ENCODE data around the gene SLC5A1.

Gene SLC5A1

GRCh38 chr22:32050678-32051515 lies 7.8 kb downstream of the SLC5A1 start:
- peak; percentile 77 for FAIRE-seq
- peak; percentile 71 for DNase-seq (ENCODE audit: low spot score)

- no peak for FAIRE-seq
Observed at GRCh38 chr22:32052244-32052643, 9.2 kb downstream of the SLC5A1 start.

GRCh38 chr22:32052936-32053791 lies 10.1 kb downstream of the SLC5A1 start:
- FAIRE-seq: no peak
- DNase-seq (ENCODE audit: low spot score): no peak

More at GRCh38 chr22:32052244-32052643, 9.2 kb downstream of the SLC5A1 start:
- DNase-seq (ENCODE audit: low spot score): no peak

- FAIRE-seq: no peak
Observed at GRCh38 chr22:32055069-32055468, 12.0 kb downstream of the SLC5A1 start.

GRCh38 chr22:32058656-32059260 lies 15.7 kb downstream of the SLC5A1 start:
- no peak for FAIRE-seq
- no peak for DNase-seq (ENCODE audit: low spot score)

More at GRCh38 chr22:32055069-32055468, 12.0 kb downstream of the SLC5A1 start:
- DNase-seq (ENCODE audit: low spot score): no peak

GRCh38 chr22:32059426-32059825 lies 16.4 kb downstream of the SLC5A1 start:
- FAIRE-seq: no peak
- DNase-seq (ENCODE audit: low spot score): no peak

- no peak for FAIRE-seq
Observed at GRCh38 chr22:32063701-32064100, 20.6 kb downstream of the SLC5A1 start.

GRCh38 chr22:32066820-32067219 lies 23.8 kb downstream of the SLC5A1 start:
- FAIRE-seq: no peak
- DNase-seq (ENCODE audit: low spot score): no peak

More at GRCh38 chr22:32063701-32064100, 20.6 kb downstream of the SLC5A1 start:
- DNase-seq (ENCODE audit: low spot score): no peak

- DNase-seq (ENCODE audit: low spot score) (no peak), FAIRE-seq (no peak)
Observed at GRCh38 chr22:32067613-32068012, 24.6 kb downstream of the SLC5A1 start.

GRCh38 chr22:32069579-32070372 lies 26.7 kb downstream of the SLC5A1 start:
- DNase-seq (ENCODE audit: low spot score) (no peak), FAIRE-seq (no peak)

- no peak for FAIRE-seq
Observed at GRCh38 chr22:32073262-32073661, 30.2 kb downstream of the SLC5A1 start.

GRCh38 chr22:32073823-32074380 lies 30.8 kb downstream of the SLC5A1 start:
- FAIRE-seq: no peak
- no peak for DNase-seq (ENCODE audit: low spot score)

More at GRCh38 chr22:32073262-32073661, 30.2 kb downstream of the SLC5A1 start:
- no peak for DNase-seq (ENCODE audit: low spot score)

- DNase-seq (ENCODE audit: low spot score) (no peak), FAIRE-seq (no peak)
Observed at GRCh38 chr22:32075997-32076760, 33.1 kb downstream of the SLC5A1 start.

GRCh38 chr22:32076761-32077084 lies 33.7 kb downstream of the SLC5A1 start:
- DNase-seq (ENCODE audit: low spot score) (no peak), FAIRE-seq (no peak)

- DNase-seq (ENCODE audit: low spot score) (no peak), FAIRE-seq (no peak)
Observed at GRCh38 chr22:32077151-32077550, 34.1 kb downstream of the SLC5A1 start.

- FAIRE-seq (peak; percentile 93), DNase-seq (ENCODE audit: low spot score) (peak; percentile 69)
Observed at GRCh38 chr22:32079130-32080089, 36.3 kb downstream of the SLC5A1 start.

GRCh38 chr22:32080904-32081303 lies 37.8 kb downstream of the SLC5A1 start:
- FAIRE-seq: no peak
- peak; percentile 42 for DNase-seq (ENCODE audit: low spot score)

- no peak for DNase-seq (ENCODE audit: low spot score)
- FAIRE-seq: no peak
Observed at GRCh38 chr22:32082331-32082730, 39.3 kb downstream of the SLC5A1 start.

GRCh38 chr22:32083000-32083399 lies 39.9 kb downstream of the SLC5A1 start:
- FAIRE-seq: no peak
- no peak for DNase-seq (ENCODE audit: low spot score)

All from RCC 7860 (cell line).